Endometrium (tissue), 2 donors: ENCODE data around the gene TMEM117.
"Not testable (repeated sequence)": the region's sequence is repeated elsewhere in the genome, so short reads cannot be mapped to it uniquely, and the experiment has no call there.

Experiments
- FAIRE-seq: peaks from 2 replicates; lab custom pipeline; 2012; peaks lifted over from hg19 to GRCh38; lab: Jason Lieb, UNC
- donor health status: control.
- donor health status: control.

The TMEM117 gene

DNA sequence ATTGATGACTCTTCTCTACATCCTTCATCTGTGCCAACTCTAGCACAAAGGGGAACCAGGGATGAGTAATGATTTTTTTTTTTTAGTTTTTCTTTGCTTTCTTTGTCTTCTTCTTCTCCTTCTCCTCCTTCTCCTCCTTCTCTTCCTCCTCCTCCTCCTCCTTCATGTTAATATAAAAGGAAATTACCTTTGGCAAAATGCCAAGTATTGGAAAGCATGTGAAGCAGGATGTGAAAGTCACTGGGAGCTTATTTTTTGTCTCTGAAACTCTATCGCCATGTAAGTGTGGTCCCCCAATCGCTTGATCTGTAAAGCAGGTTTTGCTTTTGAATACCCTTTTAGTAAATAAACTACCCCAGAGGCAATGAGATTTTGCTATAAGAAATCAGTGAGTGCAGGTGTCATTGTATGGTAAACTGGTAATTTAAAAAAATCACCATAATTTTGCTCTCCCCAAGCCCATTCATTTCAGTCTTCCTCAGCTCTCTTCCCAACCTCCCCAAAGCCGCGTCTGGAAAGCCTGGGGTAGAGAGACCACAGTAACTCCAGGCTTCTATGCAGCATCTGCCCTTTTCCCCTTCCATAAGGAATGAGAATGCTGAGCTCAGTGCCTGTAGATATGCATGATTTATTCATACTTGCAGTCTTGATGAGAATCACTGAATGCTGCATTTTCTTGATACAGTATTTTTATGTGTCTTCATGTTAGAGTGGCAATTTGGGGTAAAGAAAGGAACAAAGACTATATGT, 388.7 kb downstream of the TMEM117 start:
- FAIRE-seq, result no peak

DNA sequence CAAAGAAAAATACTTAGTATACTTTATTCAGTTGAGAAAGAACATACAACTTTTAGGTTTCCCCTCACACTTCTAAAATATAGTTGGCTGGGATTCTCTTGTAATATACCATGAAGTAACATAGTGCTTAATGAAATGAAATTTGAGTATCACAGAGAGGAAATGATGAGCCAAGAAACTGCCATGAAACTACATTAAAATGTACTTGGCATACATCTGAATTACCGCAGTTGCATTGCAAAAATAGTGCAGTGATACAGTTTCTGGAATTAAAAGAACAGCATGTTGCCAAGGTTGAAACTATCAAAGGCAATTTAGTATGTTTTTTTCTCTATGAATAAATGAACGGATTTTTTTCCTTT, 389.2 kb downstream of the TMEM117 start:
- FAIRE-seq, result no peak

DNA sequence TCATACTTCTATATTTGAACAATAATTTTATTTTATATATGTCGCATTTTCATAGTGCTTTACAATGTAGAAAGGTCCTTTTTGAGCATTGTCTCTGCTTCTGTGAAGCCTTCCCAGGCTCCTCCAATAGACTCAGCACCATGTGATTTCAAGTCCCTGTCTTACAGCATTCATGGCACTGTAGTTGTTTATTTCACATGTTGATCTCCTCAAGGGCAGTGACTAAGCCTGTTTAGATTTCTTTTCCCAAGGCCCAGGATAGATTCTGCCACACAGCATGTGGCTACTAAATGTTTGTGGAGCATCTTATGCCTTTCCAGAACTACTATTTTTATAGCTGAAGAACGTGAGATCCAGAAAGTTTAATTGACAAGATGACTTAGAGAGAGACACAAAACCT, 391.7 kb downstream of the TMEM117 start:
- FAIRE-seq, result no peak

DNA sequence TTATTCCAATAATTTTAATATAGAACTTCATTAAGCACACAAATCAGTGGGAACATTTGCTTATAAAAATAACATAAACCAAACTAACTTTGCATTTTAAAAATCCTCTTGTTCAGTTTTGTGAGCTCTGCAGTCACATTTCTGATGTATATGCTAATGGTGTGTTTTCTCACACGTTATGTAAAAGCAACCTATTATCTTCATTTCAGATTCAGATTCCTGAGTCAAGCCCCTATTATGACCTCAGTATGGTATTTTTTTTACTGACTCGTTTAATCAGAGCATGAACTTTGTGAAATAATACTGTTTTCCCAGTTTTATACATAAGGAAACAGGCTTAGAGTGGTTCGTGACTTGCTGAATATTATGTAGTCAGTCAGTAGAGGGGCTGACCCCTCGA, 394.0 kb downstream of the TMEM117 start:
- no peak for FAIRE-seq

DNA sequence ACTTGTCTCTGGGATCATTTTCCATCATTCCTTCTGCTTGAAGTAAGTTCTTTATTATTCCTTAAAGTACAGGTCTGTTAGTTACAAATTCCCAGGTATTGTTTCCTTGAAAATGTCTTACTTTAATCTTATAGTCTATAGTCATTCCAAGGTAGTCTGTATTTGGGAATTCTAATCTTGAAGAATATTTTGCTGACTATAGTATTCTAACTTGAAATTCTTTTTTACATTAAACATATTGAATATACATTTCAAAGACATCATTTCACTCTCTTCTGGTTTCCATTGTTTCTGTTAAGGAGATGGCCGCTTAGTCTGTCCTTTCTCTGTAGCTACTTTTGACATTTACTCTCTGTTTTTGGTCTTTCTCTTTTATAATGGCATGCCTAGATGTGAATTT, 399.8 kb downstream of the TMEM117 start:
- no peak for FAIRE-seq

DNA sequence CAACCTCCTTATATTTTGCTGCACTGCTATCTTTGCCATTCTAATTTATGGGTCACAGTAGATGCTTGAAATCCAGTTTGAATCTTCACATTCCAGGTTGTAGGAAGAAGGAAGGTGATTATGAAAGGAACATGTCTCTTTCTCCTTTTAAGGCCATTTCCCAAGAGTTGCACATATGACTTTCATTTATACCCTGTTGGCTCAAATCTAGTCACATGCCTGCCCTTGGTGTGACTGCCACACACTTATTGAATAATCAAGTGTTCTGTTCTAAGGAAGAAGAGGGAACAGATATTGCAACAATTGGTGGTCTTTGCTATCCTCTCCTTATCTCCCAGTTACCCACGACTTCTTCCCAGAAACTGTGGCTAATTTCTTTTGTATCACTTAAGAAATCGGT, 404.3 kb downstream of the TMEM117 start:
- no peak for FAIRE-seq

DNA sequence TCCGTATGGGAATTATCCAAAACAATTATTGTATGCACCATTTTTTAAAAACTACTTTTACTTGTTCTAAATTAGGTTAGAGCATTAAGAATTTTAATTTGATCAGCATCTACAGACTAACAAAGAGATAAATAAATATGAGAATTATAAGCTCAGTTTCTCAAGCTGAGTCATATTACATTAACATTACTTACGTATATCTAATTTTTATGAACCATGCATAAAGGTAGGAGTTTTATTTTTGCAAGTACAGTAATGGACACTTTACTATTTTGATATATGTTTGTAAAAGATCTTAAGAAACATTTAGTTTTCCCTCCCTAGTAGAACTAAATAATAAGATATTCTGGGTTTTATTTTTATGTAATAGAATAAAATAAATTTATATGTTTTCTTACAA, 410.1 kb downstream of the TMEM117 start:
- peak; percentile 8 for FAIRE-seq

DNA sequence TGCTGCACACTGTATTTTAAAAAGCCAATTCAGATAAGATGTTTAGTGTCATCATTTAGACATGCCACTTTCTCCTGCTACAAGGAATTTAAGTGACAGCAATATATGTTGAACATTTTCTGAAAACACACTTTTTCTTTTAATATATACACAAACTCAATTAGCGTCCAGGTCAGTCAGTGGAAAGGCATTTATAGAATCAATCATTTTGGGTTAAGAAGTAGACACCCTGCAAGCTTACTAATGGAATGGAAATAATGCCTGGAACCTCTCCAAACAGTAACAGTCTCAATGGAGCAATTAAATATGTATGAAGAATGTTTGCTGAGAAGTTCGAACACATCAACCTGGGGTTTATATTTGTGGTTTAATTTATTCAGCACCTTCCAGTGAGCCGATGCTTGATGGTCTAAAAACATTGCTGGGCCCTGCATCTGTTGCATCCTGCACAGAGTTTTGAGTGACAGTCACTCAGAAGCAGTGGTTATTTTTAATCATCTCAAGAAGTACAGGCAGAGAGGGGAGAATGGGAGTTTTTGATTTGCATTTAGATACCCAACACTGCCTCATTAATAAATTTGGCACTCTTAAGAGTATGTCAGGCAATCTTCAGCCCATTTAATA, 410.7 kb downstream of the TMEM117 start:
- no peak for FAIRE-seq

DNA sequence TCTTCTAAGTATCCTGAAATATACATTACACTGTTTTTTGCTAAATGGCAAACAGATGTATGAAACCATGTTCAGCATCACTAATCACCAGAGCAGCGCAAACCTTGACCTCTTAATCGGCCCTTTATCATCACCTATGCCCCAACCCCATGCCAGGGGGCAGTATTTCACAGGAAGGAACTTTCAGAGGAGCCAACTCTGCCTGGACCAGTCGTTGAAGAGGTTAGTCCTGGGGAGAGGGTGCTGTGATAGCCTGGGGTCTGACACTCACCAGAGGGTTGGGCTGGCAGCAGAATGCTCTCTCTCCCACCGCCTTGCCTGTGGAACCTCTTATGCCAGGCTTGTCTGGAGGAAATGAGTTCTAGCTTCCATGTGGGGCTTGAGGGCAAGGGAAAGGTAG, 411.7 kb downstream of the TMEM117 start:
- FAIRE-seq, result no peak

DNA sequence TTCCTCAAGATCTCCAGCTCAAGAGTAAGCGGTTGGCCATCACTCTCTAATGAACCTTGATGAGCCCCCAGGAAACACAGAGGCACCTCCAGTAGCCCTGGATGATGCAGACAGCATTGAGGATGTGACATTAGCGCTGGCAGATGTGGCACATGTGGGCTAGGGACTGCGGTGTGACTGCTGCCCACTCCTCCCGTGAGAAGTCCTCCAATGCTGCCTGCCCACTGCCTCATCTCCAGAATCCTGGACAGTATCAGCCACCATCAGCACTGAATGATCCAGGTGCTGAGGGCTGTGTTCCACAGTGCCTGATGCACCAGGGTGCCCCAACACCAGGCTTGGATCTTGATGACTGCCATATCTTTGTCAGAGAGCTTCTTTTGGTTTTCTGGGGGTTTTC, 412.6 kb downstream of the TMEM117 start:
- no peak for FAIRE-seq

DNA sequence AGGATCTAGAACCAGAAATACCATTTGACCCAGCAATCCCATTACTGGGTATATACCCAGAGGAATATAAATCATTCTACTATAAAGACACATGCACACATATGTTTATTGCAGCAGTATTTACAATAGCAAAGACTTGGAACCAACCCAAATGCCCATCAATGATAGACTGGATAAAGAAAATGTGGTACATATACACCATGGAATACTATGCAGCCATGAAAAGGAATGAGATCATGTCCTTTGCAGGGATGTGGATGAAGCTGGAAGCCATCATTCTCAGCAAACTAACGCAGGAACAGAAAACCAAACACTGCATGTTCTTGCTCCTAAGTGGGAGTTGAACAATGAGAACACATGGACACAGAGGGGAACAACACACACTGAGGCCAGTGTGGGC, 414.6 kb downstream of the TMEM117 start:
- FAIRE-seq, result not testable (repeated sequence)

DNA sequence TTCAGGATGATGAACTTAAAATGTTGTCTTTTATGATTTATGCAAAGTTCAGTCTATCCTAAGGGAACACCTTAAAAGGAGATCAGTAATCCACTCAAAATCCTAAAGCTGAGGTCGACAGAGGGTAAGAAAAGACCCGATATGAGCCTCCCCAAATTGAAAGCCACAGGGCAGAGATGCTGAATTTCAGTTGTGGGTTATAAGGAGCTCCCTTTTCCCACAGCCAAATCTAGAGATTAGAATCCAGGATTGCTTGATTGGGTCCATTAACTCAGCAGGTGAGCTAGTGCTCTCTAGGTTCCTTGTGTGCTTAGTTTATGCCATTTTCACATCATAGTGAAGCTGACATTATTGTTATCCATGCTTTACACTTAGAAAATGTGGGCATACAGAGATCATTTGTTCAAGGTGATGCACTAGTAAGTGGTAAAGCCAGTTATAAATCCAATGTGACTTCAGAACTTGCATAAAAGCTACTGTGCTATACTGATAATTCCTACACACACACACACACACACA, 417.5 kb downstream of the TMEM117 start:
- FAIRE-seq, result no peak

DNA sequence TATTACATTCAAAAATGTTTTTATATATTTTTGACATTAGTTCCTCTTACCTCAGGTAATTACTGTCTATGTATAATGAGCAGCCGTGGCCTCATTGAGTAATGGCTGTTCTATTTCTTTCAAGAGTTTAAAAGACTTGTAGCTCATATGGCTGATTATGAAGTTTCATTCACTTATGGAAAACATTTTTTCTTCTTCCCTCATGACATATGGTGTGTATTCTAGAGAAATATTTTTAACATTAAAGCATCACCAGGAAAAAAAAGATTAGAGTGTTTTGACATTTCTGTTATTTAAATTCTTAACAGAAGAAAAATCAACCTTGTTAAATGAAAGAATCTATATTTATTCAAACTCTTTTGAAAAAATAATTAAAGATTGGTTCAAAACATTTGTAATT, 422.4 kb downstream of the TMEM117 start:
- no peak for FAIRE-seq

DNA sequence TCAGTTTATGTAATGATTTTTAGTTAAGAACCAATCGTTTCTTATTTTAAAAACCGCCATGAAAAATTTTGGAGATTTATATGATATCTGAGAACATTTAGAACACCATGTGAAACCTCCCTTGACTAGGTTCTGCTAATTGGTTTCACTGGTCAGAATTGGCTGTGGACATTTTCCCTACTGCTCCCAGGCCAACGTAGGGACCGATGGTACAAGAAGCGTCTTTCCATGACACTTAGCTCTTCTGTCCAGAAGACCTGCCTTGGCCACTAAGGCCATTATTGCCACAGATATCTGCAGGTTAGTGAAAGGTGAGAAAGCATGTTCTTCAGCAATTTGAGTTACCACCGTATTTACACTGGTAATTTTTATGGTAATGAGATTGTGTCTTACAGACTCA, 424.0 kb downstream of the TMEM117 start:
- no peak for FAIRE-seq

DNA sequence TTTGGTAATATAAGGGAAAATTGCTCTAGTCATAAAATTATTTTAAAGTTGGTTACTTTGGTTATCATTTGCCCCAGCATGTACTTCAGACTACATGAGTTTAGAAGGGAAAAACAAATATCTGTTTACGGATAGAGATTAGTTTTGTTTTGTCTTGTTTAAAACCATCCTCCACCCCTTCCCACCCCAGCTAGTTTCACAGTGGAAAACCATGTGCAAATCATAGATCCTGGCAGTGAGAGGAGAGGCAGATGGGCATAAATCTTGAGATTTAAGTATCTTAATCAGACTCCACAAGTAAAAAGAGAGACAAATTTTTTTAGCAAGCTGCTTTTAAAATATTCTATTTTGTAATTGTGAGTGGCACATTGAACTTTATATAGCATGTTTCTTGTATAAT, 424.7 kb downstream of the TMEM117 start:
- no peak for FAIRE-seq

DNA sequence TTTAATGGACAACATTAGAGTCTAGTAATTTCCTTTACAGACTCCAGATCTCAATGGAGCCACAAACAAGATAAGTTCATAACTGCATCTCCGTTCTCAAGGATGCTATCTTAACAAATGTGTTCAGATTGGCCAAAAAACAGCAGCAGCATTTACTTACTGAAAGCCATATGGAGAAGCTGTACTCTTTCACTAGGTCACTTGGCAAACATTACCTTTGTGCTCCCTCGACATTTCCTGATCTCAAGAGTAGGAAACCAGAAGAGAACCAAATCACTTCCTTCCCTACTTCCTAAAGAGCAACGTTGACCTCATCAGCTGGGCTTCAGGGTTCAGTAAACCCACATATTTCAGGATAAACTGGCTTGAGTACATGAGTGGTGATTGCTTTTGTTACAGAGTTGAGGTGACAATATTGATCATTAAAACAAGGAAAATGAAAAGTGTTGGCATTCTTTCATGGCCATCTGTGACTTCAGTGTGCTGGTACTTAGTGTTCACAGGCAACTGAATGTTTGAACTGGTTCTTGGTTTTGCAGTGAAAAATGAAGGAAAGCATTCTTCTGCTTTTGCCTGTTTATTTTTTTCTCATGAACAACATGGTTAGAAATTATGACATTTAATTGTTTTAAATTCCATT, 449.6 kb downstream of the TMEM117 start:
- no peak for FAIRE-seq

DNA sequence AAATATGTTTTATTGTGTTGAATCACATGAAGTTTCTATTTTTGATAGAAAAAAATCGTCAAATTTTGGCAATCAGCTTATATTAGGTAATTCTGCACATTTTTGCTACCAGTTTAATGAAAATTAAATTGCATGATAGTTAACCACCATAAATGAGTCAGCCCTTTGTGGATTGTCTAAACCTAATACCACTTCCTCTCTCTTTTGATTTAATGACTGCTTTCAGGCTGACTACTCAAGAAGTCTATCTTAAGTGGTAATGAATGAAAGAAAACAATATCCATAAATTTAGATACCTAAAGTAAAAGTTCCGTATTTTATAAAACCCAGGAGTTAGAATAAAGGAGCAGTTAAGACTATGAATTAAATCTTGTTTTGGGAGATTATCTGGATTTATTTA, 450.5 kb downstream of the TMEM117 start:
- no peak for FAIRE-seq

DNA sequence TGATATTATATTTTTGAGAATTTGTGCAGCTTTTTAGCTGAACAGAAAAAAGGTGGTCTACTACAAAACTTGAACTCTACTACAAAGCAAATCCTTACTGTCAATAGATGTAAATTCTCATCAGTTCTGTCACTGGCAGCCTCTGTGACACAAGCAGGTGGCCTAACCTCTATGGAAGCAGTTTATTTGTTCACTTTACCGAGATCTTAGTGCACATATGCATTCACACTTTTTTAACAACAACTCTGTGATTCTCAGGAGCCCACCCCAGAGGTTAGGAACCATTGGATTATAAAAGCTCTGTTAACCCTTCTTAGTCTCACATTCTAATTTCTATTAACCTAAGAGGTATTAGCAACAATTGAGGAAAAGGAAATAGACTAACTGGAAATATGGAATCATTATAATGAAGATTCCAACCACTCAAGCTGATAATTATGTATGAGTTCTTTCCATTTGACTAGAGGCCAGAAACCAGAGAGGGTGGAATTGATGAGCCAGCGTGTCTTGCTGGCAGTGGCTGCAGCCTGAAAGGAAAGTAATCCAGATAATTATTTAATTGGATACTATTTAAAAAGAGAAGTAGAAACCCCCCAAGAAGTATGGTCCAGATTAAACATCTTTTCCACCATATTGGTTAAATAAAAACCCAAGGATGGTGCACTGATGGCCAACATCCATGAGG, 451.1 kb downstream of the TMEM117 start:
- FAIRE-seq, result no peak

DNA sequence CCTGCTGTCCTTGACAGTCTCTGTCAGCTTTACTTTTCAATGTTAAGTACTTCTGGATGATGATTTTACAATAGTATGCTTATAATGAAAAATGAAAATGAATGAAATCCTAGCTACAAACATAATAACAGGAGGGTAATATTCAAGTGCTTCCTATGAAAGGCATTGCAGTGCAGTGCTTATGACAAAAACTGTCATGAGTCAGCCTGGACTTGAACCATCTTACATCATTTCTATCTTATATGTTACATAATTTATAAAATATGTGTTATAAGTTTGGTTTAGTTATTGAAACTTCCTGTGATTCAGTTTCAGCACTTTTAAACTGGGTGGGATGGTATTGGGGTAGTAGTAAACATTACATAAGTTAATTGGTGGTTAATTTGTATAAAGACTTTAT, 451.7 kb downstream of the TMEM117 start:
- no peak for FAIRE-seq

DNA sequence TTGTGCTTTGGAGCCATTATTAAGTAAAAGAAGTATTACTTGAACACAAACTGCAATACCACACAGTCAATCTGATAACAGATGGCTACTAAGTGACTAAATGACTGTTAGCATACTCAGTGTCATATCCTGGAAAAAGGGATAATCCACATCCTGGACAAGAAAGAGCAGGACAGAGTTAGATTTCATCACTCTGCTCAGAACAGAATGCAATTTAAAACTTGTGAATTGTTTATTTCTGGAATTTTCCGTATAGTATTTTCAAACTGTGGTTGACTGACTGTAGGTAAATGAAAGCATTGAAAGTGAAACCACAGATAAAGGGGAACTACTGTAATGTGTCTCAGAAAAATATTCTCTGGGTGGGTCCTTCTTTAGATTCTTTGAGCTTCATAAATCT, 458.8 kb downstream of the TMEM117 start:
- no peak for FAIRE-seq

DNA sequence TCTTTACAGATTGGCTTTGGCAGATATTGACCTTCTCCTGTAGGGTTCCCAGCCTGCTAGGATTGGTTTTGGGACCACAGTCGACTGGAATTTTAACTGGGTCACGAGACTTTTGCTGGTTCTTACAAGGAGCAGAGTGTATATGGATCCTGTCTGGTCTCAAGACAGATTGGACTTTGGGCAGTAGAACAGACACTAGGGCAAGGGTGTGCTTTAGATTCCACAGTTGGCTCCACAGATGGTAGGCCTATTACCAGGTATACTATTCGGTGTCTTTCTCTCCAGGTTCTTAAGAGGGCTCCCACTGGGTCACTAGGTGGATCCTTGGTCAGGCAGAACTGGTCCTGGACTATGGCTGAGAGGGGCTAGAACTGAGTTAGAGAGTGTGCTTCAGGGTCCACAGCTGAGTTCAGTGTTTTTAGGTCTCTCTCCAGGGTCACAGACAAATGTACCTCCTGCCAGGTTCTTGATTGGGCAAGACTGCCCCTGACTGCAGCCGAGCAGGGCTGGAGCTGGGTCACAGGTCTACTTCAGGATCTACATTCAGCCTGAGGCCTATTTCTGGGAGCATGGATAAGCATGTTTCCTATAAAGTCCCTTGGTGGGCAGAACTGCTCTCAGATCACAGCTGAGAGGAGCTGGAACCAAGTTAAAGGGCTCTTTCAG, 460.2 kb downstream of the TMEM117 start:
- no peak for FAIRE-seq

DNA sequence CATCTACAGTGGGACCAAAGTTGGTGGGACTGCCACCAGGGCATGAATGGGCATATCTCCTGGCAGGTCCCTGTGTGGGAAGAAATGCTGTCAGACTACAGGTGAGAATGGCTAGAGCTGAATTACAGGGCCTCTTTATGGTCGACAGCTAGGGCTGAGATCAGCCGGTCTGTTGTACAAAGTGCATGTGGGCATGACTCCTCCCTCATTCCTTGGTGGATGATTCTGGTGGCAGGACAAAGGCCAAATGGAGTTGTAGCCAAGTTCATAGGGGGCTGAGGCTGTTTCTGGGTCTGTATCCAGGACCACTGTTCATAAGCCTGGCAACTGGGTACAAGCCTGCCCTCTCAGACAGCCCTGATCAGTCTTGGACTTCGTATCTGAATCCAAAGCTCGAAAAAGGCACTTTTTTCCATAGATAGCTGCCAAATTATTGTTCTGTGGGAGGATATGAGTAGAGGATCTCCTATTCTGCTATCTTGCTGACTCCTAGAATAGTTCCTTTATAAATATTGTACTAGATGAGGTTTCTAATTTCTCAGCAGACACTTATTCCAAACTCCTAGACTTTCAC, 460.8 kb downstream of the TMEM117 start:
- FAIRE-seq, result no peak
